HG03159 (cell line): ENCODE results near the gene EEFSEC.

ENCODE experiments used
- ATAC-seq: cut with Tn5 transposase; IDR thresholded peaks from one replicate; pipeline ENCODE4 v1.9.1; 2021; ENCODE audit warnings: mild to moderate bottlenecking, moderate library complexity; ENCODE audit not compliant: unreplicated experiment

EEFSEC gene

GRCh38 chr3:128313071-128313725, 159.9 kb downstream of the EEFSEC start:
- ATAC-seq, result no peak

GRCh38 chr3:128313935-128314334, 160.7 kb downstream of the EEFSEC start:
- no peak for ATAC-seq

GRCh38 chr3:128315313-128315712, 162.0 kb downstream of the EEFSEC start:
- no peak for ATAC-seq

GRCh38 chr3:128316481-128316891, 163.2 kb downstream of the EEFSEC start:
- no peak for ATAC-seq

DNA sequence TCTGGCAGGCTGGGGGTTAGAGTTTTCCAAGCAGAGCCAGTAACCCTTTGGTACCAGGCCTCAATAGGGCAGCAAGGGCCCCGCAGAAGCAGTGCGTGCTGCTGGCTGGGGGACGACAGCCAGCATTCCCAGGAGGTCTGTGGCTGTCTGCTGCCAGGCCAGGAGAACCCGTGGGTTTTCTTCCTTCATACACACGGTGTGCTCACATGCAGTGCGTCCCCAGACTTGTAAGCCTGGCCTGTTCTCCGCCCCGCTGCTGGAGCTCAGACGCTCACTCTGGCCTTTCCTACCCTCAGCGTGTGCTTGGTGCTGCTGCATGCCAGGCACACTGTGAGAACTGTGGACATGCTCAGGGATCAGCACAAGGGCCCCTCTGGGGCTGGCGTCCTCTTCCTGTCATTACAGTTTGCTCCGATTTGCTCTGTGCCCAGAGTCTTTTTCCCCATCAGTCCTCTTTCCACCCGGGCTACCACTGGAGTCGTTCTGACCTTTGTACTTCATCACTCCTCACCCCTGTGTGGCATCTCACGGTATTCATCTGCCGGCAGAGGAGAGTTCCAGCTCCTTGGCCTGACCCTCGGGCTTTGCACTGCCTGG, 163.9 kb downstream of the EEFSEC start:
- no peak for ATAC-seq

DNA sequence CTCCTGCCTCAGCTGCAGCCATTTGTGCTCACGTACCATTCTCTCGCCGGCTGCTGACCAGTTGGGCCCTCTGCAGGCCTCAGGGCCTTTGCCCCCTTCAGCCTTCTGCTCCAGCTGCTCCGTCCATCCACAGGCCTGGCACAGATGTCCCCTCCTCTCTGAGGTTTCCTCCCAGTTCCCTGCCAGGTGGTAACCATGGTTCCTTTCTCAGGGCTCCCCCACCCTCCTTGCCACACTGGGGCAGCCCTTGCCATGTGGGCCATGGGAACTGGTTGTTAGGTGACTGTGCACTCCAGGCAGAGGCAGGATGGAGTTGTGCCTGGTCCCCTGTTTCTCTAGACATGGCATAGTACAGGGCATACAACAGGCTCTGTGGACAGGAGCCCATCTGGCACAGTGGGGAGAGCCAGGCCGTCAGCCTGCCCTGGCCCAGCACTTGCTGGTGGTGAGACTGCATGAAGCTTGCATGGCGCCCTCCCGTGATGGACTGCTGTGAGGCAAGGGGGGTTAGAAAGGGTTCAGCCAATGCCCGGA, 164.5 kb downstream of the EEFSEC start:
- ATAC-seq, result no peak

- ATAC-seq, result no peak
These were observed 165.1 kb downstream of the EEFSEC start for GRCh38 chr3:128318275-128318941.

GRCh38 chr3:128319107-128319506, 165.8 kb downstream of the EEFSEC start:
- no peak for ATAC-seq

GRCh38 chr3:128319741-128320141, 166.5 kb downstream of the EEFSEC start:
- ATAC-seq, result no peak

DNA sequence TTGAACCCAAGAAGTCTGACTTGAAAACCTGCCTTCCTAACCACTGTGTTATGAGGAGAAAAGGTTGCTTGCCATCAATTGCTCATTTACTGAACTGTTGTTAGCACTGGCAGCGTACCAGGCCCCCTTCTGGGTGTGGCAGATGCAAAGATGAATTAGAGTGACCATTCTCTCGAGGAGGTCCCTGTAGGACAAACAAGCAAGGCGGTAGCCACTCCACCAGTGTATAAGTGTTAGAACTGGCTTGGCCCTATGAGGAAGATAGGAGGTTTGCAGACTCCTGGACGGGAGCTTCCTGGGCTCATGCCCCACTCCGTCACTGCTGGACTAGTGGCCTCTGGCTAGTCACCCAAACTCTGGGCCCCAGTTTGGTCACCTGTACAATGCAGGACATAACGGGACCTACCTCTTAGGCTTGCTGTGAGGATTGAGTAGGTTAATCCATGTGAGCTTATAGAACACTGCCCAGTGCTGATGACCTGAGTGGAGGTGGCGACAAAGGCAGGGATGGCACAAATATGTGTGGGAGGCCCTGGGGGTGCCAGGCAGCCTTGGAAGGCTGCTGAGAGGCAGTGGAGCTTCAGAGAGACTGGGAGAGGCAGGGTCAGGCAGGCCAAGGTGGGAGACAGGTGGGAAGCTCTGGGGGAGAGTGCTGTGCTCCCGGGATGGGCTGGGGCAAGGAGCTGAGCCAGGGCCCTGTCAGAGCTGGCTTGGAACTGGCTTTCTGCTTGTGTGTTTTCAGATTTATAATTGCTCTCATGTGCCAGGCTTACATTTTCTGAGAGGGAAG, 167.5 kb downstream of the EEFSEC start:
- ATAC-seq, result no peak

DNA sequence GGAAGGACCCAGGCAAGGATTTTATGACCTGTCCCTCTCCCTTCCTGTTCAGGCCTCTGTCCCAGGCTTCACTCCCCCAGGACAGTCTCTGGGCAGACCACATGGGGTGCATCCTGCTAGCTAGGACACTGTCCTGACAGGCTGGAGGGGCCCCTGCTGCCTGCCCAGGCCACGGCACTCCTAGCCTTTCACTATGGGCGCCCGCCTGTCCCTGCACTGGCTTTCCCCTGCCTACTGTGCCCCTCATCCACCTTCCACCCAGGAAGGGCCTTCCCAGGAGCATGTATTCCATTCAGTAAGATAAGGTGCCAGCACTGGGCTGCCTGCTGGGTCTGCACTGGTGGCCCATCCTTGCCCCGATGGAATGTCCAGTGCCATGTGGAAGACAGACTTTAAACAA, 168.1 kb downstream of the EEFSEC start:
- ATAC-seq, result no peak

DNA sequence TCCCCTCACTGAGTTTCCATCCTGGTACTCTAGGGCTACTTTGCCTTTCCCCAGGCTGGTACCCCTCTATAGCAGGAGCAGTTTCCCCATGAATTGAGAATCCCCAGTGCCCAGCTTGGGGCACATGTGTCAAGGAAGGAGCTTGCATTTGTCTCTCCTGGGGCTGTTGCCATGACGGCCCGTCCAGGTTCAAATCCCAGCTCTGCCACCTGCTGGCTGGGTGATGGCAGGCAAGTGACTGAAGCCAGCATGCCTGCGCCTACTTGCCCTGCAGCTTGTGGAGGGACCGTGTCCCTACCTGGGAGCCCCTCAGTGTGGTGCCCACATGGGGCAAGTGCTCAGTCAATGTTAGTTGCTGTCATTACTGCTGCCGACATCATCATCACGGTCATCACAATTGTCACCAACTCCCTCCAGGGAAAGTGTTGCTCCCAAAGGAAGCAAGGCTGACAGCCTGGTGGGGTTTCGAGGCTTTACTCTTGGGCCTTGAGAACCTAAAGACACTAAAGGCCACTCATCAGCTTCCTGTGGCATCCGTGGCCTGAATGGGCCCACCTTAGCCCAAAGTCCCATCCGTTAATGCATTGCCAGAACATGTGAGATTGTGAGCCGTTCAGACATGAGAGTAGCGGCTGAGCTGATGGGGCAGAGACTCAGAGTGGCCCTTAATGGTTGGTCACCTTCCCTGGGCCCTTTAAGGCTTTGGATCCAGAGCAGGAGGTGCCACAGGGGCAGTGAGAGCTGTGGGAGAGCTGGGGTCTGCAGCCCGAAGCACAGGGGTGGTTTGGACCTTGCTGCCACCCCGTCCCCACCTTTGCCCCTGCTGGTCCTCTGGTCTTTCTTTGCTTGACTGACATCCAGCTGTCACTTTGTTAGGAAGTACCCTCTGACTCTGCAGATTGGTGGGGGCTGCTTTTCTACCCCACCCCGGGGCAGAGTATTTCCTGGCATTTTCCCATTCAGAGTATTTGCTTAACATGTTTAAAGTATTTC, 169.0 kb downstream of the EEFSEC start:
- no peak for ATAC-seq

DNA sequence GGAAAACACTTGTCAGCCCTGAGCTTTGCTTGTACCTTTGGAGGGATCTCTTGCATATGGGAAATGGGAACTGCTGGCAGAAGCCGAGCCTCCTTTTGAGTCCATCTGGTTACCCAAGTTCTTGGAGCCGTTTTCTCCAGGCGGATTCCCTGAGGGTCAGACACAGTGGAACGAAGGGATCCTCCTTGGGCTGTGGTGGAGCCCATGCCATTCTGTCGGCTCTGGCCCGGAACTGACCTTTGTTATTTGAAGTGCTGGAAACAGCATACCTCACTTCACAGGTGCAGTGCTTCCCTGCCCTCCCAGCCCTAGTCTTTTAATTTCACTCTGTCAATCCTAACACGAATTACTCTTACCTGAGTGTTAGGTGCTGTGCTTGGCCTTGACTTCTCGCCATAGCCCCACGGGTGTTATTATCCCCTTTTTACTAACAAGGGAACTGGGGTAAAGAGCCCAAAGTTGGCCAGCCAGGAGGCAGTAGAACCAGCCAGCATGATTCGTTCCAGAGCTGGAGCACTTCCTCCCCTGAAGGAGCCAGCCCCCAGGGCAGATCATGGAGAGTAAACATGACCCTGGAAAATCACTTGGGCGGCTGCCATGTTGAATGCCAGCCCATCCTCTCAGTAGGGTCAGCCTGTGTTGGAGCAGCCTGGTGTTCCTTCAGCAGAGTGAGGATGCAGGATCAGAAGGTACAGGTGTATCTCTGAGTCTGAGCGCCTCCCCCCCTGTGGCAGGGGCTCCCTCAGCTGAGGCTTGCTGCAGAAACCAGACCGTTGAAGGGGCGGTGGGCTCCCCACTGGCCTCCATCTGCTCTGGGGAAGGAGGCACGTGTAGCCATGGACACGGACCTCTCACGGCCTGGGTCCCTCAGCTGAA, 170.2 kb downstream of the EEFSEC start:
- ATAC-seq, result no peak

DNA sequence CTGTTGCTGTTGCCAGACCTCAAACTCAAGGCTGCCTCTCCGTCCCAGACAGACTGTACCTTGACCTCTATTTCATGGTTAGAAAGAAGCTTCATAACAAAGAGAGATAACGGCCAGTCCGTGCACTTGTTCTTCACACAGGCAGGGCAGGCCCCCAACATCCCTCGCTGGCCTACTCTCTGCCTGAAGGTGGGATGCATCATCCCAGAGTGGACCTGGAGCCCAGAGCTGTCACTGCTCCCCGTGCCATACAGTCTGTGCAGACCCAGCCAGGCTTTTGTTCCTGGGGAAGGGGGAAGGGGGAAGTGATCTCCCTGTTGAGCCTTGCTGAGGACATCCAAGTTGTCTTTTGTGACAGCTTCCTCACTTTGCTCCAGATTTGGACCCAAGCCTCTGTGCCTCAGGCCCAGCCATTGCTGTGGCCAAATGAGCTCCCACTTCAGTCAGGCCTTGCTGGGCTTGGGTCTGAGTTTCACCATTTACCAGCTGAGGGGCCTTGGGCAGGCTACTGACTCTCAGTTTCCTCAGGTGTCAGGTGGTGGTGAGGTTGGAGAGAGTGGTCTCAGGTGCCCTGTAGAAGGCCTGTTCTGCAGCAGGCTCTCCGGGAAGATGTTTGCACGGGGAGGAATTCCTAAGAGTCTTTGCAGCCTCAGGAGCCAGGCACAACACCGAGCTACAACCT, 171.8 kb downstream of the EEFSEC start:
- no peak for ATAC-seq

DNA sequence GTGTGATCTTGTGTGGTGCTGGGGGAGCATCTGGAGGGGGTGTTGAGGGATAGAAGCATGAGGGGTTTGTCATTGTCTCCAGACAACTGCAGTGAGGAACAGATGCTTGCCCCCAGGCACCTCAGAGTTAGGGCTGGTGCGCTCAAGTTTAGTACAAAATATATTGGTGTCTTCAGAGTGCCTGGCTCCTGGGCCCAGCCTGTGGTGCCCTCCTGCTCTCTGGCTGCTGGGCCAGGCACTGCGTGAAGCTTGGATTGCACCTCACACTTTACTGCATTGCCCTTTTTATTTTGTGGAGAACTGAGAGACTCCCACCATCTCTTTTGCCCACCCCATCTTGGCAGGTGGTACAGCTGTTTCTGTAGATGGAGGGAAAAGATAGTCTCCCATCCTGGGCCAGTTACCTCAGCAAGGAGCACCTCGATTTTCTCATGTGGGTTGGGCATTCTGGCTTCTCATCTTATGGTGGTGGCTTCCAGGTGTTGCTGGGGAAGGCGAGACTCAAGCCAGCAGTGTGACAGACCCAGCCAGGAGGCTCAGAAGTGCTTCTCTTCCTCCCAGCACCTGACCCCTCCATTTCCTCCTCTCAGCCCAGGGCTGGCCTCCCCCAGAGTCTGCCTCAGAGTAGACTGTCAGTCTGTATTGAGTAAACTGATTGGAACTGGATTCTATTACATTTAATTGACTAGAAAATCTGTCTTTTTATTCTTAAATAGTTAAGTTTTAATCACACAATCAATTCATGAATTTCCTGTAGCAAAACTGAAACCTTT, 173.0 kb downstream of the EEFSEC start:
- ATAC-seq, result no peak

GRCh38 chr3:128327606-128328031, 174.3 kb downstream of the EEFSEC start:
- ATAC-seq, result no peak

DNA sequence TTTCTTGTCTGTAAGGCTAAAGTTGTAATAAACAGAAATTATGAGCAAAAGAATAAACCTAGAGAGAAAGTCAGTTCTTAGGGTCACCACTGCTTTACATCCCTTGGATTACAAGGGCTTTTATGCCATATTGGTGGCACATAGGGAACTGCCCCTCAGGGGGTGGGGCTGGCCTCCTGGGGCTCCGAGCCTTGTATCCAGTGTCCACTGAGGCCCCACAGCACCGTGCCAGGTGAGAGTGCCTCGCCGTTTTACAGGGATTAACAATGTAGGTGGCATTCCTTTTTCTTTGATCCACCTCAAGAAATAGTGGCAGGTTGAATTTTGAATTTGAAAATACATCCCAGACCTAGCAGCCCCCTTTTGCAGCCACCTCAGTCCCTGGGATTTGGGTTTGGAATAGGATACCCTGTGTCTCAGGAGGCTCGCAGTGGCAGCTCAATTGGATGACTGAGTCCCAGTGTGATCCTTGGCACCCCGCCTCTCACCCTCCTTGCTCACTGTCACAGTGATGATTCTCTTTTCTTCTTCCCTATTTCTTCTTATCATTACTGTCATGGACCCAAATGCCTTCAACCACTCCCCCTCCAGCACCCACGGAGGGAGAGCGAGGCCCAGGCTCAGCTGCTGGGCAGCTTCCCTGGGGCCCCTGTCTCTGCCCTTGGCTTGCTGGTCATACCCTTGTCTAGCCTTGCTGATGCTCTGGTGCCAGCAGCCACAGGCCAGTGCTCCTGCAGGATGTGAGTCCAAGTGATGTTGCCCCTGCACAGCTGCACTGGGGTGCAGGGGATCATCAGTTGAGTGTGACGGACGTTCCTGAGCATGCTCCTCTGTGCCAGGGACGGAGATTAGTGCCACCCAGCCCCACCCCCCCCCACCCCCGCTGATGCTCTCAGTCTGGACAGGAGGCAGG, 175.5 kb downstream of the EEFSEC start:
- ATAC-seq, result no peak
